DMS 273 (cell line): ENCODE data around the gene PCNX4.

Source experiments
- DNase-seq: peaks from one replicate; lab custom pipeline; 2025; ENCODE audit not compliant: unreplicated experiment; lab: John Stamatoyannopoulos, UW

Gene PCNX4

DNA sequence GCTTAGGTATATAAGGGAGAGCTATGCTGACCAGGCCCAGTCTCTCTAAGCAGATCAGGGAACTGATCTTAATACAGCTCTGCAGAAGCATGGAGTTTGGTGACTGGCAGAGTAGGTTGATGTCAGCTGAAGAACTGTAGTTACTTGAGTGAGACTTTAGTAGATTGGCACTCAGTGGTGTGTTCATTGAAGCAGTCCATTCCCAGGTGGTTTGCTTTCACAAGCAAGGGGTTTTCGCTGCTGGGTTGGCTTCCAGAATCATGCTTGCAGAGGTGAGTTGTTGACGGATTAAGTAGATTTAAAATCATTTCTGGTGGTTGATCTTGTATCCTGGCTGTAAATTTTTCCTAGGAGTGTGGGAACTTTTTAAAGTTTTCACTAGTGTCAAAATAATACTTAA, 80.0 kb downstream of the PCNX4 start:
- no peak for DNase-seq

DNA sequence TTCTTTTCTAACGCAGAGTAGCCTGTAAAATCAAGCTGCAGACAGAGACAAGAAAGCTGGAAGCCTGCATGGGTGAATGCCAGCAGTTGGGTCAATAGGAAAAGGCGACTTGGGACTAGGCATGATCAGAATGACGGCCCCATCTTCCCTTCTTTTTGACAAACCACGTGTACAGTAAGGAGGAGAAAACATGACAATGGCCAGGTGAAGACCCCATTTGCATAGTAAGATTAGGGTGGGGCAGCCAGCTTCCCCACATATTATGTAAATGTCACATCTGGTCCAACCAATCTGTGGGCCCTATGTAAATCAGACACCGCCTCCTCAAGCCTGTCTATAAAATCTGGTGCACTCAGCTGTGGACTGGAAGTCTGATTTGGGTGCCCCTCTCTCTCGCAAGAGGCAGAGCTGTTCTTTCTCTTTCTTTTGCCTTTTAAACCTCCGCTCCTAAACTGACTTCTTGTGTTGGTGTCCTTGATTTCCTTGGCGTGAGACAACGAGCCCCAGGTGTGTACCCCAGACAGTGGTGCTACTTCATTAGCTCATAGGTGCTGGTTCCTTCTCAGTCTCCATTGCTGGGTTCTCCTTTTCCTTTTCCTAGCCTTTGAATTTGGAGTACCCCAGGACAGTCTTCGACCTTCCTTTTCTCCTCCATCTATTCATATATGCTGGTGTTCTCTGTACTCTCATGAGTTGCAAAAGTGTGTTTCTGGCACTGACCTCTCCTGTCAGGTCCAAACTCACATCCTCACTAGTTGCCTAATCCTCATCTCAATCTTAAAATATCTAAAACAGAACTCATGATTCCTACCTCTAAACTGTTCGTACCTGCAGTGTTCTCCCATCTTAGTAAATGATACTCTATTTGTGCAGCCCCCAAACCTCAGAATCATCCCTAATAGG, 82.9 kb downstream of the PCNX4 start:
- no peak for DNase-seq

DNA sequence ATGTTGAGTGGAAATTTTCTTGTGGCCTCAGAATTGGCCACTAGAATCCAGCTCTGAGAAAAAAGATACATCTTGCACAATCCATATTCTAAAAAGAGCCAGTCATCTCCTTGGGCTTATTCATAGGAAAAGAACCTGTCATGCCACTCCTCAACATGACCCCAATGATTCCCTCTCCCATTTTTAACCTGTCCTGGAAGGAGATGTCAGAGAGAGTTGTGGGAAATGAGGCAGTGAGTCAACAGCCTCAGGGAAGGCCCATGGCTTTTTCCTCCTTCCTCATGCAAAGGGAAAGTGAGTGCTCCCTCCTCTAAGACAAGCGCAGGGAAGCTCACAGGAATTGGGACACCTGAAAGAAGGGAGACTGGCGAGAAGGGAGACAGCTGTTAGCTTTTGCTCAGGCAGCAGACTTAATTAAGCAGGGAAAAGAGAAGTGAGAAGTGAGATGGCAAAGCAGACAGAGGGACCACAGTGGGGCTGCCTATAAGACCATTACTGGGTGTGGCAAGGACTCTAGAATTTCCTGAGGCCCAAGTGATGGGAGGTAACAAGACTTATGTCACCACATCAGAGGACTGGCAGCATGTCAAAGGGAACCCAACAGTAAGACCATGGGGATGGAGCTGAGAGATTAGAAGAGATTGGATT, 83.7 kb downstream of the PCNX4 start:
- no peak for DNase-seq

DNA sequence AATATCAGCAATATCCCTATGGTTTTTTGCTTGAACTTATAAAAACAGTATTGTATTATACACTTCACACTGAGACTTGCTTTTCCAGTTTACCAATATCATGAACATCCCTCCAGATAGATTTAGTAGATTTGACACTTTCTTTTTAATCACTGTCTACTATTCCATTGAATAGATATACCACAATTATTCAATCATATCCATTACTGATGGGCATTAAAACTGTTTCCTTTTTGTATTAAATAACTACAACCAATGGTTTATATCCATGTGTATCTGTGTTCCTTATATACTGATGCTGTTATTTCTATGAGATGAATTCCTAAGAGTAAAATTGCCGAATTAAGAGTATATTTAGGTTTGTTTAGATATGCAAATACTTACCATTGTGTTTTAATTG, 86.4 kb downstream of the PCNX4 start:
- no peak for DNase-seq

DNA sequence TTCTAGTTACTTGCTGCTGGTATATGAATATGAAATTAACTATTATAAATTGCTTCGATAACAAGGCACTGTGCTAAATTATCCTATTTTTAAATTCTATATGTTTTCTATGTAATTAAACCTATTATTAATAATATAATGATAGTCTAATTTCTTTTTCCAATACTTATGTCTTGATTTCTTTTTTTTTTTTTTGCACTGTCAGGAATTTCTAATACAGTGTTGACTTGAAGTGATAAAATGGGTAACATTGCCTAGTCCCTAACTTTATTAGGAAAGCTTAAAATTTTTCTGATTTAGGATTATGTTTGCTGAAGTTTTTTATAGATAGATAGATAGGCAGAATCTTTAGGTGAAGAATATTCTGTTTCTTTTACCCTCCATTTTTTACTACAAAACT, 87.1 kb downstream of the PCNX4 start:
- no peak for DNase-seq

DNA sequence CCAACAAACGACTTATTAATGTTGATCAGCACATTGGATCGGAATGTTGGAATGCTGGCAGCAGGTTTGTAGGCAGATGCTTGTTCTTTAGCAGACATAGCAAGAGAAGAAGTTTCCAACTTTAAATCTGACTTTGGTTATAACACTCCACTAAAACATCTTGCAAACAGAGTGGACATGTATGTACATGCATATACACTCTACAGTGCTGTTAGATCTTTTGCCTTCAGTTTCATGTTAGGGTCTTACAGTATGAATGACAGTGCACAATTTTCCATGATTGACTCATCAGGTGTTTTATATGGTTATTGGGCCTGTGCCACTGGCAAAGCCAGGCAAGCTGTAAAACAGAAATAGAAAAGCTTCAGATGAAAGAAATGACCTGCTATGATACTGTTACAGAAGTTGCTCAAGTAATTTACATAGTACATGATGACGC, 87.7 kb downstream of the PCNX4 start:
- DNase-seq = peak; percentile 7

DNA sequence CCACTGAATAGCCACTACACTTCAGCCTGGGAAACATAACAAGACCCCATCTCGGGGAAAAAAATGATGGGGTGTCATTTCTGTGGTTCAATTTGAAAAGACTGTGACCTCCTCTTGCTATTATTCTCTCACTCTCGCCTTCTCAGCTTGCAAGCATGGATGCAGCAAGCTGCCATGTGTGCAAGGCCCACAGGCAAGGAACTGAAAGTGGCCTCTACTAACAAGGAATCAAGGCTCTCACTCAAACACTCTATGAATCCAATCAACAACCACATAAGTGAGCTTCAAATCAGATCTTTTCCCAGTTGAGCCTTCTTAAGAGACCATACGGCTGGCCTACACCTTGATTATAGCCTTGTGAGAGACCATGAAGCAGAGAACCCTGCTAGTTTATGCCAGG, 91.4 kb downstream of the PCNX4 start:
- DNase-seq = no peak

DNA sequence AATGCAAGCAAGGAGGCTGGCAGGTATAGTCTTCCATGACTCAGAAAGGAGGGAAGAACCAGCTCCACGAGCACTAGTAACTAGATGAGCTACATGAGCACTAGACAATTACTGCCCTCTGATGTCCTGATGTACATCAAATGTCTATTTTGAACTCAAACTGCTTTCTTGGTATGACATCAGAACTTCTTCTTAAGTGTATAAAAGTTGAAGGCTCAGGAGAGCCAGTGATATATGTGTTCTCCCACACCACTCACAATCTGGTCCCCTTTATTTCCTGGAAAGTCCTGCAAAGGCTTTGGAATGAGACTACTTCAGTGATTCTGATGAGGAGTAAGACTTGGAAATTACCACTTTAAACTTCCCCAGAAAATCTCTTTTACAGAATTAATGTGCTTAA, 92.0 kb downstream of the PCNX4 start:
- DNase-seq = peak; percentile 35

DNA sequence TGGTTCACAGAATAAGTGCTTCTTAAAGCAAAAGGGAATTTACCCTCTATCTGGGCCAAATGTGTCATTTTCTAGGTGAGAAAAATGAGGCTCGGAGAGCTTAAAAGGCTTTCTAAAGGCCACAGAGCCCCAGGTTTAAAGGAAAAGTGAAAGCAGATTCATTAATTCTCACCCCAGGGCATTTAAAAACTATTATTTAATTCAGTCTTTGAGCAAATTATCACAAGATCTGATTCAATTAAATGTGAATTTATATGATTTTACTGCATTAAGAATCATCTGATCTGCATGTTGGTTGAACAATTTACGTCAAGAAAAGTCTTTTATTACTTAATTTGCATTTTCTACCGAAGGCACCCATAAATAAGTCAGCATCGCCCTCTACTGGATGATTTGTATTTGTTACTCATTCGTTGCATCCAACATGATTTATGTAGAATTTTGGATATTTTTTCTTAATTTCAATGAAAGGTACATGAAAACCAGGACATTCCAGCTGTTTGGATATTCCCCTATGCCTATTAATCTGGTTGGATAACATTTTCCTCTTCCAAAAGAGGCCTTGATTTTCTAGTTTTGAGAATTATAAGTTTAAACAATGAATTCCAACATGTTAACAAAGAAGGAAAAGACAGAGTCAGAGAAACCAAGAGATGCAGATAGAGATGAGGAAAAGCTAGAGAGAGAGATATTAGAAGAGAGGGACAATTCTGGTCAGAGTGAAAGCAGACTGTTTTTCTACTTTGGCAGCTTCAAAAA, 92.6 kb downstream of the PCNX4 start:
- DNase-seq = peak; percentile 88

DNA sequence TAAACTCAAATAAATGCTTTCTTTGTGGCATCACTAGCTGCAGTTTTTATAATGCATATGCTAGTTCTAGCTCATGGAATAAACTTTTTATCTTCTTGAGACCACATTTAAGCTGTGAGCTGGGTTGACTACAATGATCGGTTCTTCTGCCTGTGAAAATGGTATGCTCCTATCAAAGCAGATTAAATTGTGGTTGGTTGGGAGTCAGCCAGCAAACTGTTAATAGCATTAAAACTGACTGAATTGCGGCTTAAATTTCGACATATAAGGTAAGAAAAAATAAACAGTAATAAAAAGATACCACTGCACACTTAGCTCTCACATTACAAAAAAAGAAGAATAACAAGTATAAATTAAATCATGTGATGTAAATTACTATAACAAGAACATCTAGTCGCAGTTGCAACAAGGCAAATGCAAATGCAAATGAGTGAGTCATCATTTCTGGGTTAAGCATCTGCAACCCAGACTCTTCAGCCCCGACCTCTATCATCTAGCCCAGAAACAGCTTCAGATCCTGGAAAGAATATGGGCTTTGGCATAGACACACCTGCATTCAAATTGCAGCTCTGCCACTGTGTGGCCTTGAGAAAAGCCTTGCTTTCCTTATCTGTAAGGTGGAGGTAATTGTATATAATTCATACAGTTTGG, 93.3 kb downstream of the PCNX4 start:
- peak; percentile 54 for DNase-seq

DNA sequence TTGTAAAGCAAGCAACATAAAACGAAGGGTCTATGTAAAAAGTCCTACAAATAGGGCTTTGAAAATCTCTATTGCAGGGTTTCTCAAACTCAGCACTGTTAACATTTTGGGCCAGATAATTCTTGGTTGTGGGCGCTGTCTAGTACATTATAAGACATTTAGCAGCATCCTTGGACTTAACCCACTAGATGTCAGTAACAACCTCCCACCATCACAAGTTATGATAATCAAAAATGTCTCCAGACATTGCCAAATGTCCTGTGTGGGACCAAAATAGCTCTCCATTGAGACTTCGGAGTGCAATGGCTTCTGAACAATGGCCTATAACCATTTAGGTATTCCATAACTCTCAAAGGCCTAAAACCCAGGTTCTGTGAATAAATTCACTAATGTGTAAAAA, 96.4 kb downstream of the PCNX4 start:
- peak; percentile 26 for DNase-seq

DNA sequence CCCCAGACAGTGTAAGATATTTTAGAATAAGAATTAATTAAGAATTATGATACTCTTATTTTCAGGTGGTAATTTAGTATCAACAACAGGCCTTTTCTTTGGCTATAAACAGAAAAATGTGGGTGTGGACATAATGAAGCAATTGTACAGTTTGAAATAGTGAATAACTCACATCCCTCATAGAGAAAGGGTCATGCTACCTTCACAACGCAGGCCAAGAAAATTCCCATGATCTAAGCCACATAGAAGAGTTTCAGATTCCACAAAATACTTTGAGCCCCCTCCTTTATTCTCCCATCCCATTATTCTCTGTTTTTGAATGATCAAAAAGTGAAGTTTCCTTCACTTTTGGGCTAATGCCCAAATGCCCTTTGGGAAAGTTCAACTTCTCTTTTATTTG, 97.0 kb downstream of the PCNX4 start:
- no peak for DNase-seq

DNA sequence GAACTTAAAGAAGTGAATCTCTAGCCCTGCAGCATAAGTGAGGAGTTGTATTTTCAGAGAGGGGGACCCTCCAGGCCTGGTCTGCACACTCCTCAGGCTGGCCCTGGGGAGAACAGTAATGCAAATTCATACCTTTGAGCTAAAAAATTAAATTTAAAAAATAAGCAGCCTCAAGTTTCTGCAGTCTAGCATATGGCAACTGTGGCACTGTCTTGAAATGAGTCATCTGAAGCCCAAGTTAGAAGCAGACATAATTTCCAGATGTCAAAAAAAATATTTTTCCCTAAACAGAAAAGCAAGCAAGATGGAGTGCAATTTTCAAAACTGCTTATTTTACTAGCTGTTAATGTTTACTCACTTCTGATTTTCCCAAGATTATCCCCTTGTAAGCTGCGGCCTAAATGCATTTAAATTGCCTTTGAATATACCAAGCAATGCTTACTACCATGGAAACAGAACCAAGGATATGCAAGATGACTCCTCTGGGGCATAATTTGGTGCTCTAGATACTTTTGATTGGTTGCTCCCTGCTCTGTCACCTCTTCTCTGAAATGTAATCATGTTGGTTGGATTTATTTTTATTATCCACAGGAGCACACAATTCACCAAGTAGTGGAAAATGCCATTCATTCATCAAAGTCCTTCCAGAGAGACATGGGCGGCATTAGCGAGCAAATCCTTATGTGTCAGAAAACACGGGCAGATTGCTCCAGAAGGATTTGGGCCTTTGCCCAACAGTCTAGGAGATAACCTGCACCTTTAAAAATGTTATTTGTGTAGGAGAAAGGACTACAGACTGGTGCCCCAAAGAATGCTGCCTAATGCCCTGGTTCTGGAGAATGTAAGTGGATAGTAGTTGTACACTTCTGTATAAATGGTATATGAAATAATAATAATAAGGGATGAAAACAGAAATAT, 98.5 kb downstream of the PCNX4 start:
- DNase-seq = peak; percentile 65

DNA sequence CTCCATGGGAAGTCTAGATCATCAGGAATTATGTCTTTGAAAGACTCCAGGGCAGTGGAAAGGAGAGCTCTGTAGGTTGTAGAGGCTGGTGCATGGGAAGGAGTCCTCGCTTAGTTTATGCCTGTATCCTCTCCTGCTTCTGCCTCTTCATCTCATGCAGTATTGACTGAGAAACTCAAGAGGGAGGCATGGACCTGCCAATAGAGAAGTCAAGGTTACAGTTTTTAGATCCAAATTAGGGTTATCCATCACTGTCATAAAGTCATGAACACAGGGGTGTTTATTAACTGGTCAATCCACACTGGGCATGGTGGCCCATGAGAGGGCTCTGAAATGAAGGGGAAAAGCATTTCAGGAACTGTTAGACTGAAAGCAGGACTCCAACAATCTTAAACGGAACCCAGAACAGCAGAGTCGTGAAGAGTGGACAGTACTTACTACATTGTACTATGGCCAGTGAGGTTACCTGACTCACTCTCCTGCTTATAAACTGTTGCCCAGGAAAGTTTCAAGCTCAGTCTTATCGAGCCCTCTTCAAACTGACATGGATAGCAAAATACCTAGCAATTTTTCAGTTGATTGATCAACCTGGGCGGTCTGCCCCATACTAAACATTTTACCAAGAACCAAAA, 103.6 kb downstream of the PCNX4 start:
- peak; percentile 14 for DNase-seq

DNA sequence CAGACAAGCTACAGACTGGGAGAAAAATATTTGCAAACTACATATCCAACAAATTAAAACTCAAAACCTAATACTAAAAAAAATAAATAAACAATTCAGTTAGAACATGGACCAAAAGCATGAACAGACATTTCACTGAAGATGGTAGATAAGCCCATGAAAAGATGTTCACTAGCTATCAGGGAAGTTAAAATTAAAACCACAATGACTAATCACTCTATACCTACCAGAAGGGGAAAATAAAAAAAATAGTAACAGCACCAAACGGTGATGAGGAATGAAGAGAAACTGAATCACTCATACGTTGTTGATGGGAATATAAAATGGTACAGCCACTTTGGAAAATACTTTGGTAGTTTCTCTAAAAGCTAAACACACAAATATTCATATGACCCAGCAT, 104.6 kb downstream of the PCNX4 start:
- no peak for DNase-seq

DNA sequence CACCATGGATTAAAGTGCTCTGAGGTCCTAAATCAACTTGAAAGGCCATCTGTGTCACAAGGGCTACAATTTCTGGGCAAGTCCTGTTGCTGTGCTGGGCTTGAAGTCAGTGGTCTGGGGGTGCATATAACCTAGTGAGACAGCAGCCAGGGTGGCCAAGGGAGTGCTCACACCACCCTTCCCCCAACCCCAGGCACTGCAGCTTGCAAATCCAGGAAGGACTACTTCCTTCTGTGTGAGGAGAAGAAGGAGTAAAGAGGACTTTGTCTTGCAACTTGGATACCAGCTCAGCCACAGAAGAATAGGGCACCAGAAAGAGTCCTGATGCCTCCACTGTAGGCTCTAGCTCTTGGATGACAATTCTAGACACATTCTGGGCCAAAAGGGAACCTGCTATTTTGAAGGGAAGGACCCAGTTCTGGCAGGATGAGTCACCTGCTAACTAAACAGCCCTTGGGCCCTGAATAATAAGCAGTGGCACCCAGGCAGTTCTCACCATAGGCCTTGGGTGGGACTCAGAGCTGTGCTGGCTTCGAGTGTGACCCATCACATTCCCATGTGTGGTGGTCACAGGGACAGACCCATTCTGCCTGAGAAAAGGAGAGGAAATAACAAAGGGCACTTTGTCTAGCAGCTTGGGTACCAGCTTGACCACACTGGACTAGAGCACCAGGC, 106.0 kb downstream of the PCNX4 start:
- DNase-seq = no peak

DNA sequence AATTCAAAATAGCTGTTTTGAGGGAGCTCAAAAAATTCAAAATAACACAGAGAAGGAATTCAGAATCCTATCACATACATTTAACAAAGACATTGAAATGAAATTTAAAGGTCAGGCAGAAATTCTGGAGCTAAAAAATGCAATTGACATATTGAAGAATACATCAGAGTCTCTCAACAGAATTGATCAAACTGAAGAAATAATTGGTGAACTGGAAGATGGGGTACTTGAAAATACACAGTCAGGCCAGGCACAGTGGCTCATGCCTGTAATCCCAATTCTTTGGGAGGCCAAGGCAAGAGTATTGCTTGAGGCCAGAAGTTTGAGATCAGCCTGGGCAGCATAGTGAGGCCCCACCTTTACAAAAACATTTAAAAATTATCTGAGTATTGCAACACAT, 107.6 kb downstream of the PCNX4 start:
- DNase-seq = no peak

DNA sequence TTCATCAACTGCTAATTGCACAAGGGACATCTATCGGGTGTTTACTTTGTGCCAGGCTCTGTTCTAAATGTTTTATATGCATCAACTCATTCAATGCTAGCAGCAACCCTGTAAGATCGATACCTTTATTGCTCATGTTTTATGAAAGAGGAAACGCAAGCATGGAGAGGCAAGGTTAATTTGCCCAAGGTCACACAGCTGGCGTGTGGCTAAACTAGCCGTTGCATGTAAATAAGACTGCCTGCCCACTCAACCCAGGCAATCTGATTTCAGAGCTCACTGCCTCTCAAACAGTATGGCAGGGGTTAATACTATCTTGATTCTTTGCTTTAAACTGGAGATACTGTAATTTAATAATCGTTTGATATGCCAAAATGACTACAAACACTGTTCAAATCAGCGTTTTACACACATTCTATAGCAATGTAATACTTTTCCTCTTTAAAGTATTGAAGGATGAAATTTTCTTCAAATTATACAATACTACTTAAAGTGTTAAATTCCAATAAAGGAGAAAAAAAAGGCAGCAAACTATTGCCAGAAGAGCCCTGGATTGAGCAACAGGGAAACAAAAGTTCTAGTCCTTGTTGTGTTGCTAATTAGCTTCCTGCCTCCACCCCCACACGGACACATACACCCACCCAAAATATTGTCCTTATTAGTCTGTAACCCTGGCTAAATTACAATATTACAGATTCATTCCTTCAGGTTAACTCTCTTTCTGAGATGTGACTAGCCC, 112.5 kb downstream of the PCNX4 start:
- DNase-seq = no peak
